ENCODE measurements around the gene GATA6.
A peak's percentile ranks its signal among the peaks of the same experiment; 100 is the strongest.

Gene GATA6

DNA sequence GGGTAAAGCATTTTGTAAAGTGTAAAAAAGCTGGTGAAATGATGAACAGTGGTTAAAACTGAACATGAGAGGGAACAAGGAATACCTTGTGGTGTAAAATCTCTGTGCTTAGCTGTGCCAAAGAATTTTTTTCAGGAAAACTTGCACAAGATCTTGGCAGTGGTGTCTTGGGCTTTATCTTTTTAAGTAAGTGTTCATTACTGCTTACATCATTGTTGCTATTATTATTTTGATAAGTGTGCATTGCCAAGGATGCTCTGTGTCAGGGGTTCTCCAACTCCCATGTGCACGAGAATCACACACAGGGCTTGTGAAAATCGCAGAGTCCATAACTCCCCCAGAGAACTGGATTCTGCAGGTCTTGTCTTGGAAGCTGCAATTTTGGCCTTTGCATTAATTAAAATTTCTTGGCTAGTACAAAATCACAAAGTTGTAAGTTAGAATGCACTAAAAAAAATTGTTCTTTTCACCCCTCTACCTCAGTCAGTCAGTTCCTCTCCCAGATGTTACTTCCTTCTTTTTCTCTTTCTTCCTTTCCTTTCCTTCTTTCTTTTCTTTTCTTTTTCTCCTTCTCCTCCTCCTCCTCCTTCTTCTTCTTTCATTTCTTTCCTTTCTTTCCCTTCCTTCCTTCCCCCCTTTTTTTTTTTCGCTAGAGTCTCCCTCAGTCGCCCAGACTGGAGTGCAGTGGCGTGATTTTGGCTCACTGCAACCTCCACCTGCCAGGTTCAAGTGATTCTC lies 37.8 kb downstream of the GATA6 start:
- Histone ChIP-seq H2BK5ac (ENCODE audit: low read depth, low read length, poor library complexity) (no peak overlapping the region), H3K4me1 (ENCODE audit: control insufficient read depth in 1 of 2, insufficient read depth in 2 of 2, low read length in 2 of 2) (no peaks in the 10 kb centered on the region), H3K4me2 (ENCODE audit: low read length) (no peak overlapping the region), H2AK5ac (ENCODE audit: low read length) (no peak overlapping the region), H3K9me3 (ENCODE audit: insufficient read depth, low read depth, low read length) (no peaks in the 10 kb centered on the region), H2BK12ac (ENCODE audit: low read length) (no peak overlapping the region), H4K12ac (ENCODE audit: low read depth, low read length) (no peak overlapping the region), H3K36me3 (ENCODE audit: control insufficient read depth in 1 of 2, insufficient read depth in 2 of 2, low read length in 2 of 2) (no peaks in the 10 kb centered on the region), H4K8ac (ENCODE audit: low read depth, low read length) (no peak overlapping the region), H2AFZ (ENCODE audit: insufficient read depth, low read length, poor library complexity) (no peak overlapping the region), H3K23ac (ENCODE audit: low read length) (no peak overlapping the region), H2BK120ac (ENCODE audit: insufficient read depth, low read length, poor library complexity) (no peak overlapping the region), H4K91ac (ENCODE audit: low read depth, low read length) (no peak overlapping the region), H3K79me2 (ENCODE audit: control insufficient read depth, insufficient read depth, low read length, poor library complexity) (no peaks in the 10 kb centered on the region), H3K27ac (ENCODE audit: low read depth, low read length) (no peak overlapping the region), H3K4ac (ENCODE audit: low read depth, low read length) (no peak overlapping the region), H3K9ac (ENCODE audit: low read length) (no peak overlapping the region), H3K27me3 (ENCODE audit: insufficient read depth, low read length) (no peaks in the 10 kb centered on the region), H3K14ac (ENCODE audit: low read length) (no peak overlapping the region), H3K18ac (ENCODE audit: low read length) (no peak overlapping the region), H3K4me3 (ENCODE audit: low read depth, low read length) (no peak overlapping the region), H3K79me1 (ENCODE audit: low read length) (no peaks in the 10 kb centered on the region)
- no peak for DNase-seq
- WGBS (ENCODE audit: extremely low coverage, insufficient coverage, insufficient read length) = no CpG with 5 or more reads among the region's 5 CpGs

GRCh38 chr18:22210311-22210754 lies 40.9 kb downstream of the GATA6 start:
- no peak overlapping the region for H3K18ac ChIP-seq (ENCODE audit: low read length)
- no peaks in the 10 kb centered on the region for H3K79me2 ChIP-seq (ENCODE audit: control insufficient read depth, insufficient read depth, low read length, poor library complexity)
- no peak overlapping the region for H4K8ac ChIP-seq (ENCODE audit: low read depth, low read length)
- H2AK5ac ChIP-seq (ENCODE audit: low read length) = no peak overlapping the region
- H4K91ac ChIP-seq (ENCODE audit: low read depth, low read length) = no peak overlapping the region
- H3K4ac ChIP-seq (ENCODE audit: low read depth, low read length) = no peak overlapping the region
- no peak overlapping the region for H3K27ac ChIP-seq (ENCODE audit: low read depth, low read length)
- no peaks in the 10 kb centered on the region for H3K4me1 ChIP-seq (ENCODE audit: control insufficient read depth in 1 of 2, insufficient read depth in 2 of 2, low read length in 2 of 2)
- H3K14ac ChIP-seq (ENCODE audit: low read length) = no peak overlapping the region
- no peak overlapping the region for H4K12ac ChIP-seq (ENCODE audit: low read depth, low read length)
- no peak for DNase-seq
- no peak overlapping the region for H2BK12ac ChIP-seq (ENCODE audit: low read length)
- H2BK5ac ChIP-seq (ENCODE audit: low read depth, low read length, poor library complexity) = no peak overlapping the region
- no peak overlapping the region for H3K4me2 ChIP-seq (ENCODE audit: low read length)
- no peaks in the 10 kb centered on the region for H3K9me3 ChIP-seq (ENCODE audit: insufficient read depth, low read depth, low read length)
- H3K79me1 ChIP-seq (ENCODE audit: low read length) = no peaks in the 10 kb centered on the region
- H2AFZ ChIP-seq (ENCODE audit: insufficient read depth, low read length, poor library complexity) = no peak overlapping the region
- no peaks in the 10 kb centered on the region for H3K36me3 ChIP-seq (ENCODE audit: control insufficient read depth in 1 of 2, insufficient read depth in 2 of 2, low read length in 2 of 2)
- H3K23ac ChIP-seq (ENCODE audit: low read length) = no peak overlapping the region
- H2BK120ac ChIP-seq (ENCODE audit: insufficient read depth, low read length, poor library complexity) = no peak overlapping the region
- no CpG with 5 or more reads among the region's 4 CpGs for WGBS (ENCODE audit: extremely low coverage, insufficient coverage, insufficient read length)
- no peak overlapping the region for H3K9ac ChIP-seq (ENCODE audit: low read length)
- H3K4me3 ChIP-seq (ENCODE audit: low read depth, low read length) = no peak overlapping the region
- H3K27me3 ChIP-seq (ENCODE audit: insufficient read depth, low read length) = no peaks in the 10 kb centered on the region

DNA sequence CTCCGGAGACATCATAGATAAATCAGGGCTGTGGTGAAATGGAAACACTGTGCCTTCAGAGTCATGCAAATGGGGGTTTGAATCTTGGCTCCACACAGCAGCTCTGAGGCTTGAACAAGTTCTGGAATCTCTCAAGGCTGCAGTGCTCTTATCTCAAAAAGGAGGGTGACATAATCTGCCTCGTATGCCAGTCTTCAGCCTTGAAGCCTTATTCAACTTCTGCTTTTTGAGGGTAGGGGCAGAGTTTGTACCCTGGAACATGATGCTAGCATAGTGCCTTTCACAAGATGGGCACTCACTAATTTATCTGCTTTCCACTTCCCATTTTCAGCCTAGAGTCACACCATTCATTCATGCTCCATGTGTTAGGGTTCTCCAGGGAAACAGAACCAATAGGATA lies 42.3 kb downstream of the GATA6 start:
- Histone ChIP-seq H3K14ac (ENCODE audit: low read length) (no peak overlapping the region), H2AK5ac (ENCODE audit: low read length) (no peak overlapping the region), H3K4me3 (ENCODE audit: low read depth, low read length) (no peak overlapping the region), H3K9me3 (ENCODE audit: insufficient read depth, low read depth, low read length) (no peaks in the 10 kb centered on the region), H2BK5ac (ENCODE audit: low read depth, low read length, poor library complexity) (no peak overlapping the region), H3K23ac (ENCODE audit: low read length) (no peak overlapping the region), H3K27ac (ENCODE audit: low read depth, low read length) (no peak overlapping the region), H3K4ac (ENCODE audit: low read depth, low read length) (no peak overlapping the region), H2BK120ac (ENCODE audit: insufficient read depth, low read length, poor library complexity) (no peak overlapping the region), H3K4me1 (ENCODE audit: control insufficient read depth in 1 of 2, insufficient read depth in 2 of 2, low read length in 2 of 2) (no peaks in the 10 kb centered on the region), H2AFZ (ENCODE audit: insufficient read depth, low read length, poor library complexity) (no peak overlapping the region), H3K27me3 (ENCODE audit: insufficient read depth, low read length) (no peaks in the 10 kb centered on the region), H3K36me3 (ENCODE audit: control insufficient read depth in 1 of 2, insufficient read depth in 2 of 2, low read length in 2 of 2) (no peaks in the 10 kb centered on the region), H3K4me2 (ENCODE audit: low read length) (no peak overlapping the region), H3K79me2 (ENCODE audit: control insufficient read depth, insufficient read depth, low read length, poor library complexity) (no peaks in the 10 kb centered on the region), H2BK12ac (ENCODE audit: low read length) (no peak overlapping the region), H3K9ac (ENCODE audit: low read length) (no peak overlapping the region), H3K18ac (ENCODE audit: low read length) (no peak overlapping the region), H4K12ac (ENCODE audit: low read depth, low read length) (no peak overlapping the region), H3K79me1 (ENCODE audit: low read length) (no peaks in the 10 kb centered on the region), H4K8ac (ENCODE audit: low read depth, low read length) (no peak overlapping the region), H4K91ac (ENCODE audit: low read depth, low read length) (no peak overlapping the region)
- no CpG with 5 or more reads among the region's 2 CpGs for WGBS (ENCODE audit: extremely low coverage, insufficient coverage, insufficient read length)
- DNase-seq = no peak

DNA sequence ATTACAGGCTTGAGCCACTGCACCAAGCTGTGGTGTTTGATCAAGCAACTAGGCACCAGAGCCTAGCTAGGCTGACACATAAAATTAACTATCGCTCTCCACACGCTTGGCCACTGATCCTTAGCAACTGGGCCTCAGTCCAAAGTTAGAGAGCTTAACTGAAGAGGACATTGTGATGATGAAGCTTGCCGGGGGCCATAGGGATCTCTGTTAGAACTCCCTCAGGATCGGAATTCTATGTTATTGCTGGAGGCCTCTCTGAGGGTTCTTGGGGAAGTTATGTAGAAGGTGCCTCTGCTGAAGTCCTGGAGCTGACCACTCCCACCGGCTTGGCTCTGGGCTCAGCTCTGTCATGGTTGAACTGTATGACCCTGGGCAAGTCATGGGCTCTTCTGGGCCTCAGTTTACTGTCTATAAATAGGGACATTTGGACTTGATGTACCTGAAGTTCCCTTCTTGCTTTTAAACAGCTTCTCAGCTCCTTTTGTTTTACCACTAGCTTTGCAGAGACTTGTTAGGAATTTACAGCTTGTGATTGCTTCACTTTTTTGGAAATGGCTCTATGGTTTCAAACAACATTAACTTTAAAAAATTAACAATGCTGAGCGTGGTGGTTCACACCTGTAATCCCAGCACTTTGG lies 44.1 kb downstream of the GATA6 start:
- Histone ChIP-seq H3K4me2 (ENCODE audit: low read length) (no peak overlapping the region), H3K36me3 (ENCODE audit: control insufficient read depth in 1 of 2, insufficient read depth in 2 of 2, low read length in 2 of 2) (no peaks in the 10 kb centered on the region), H3K9me3 (ENCODE audit: insufficient read depth, low read depth, low read length) (no peaks in the 10 kb centered on the region), H2BK5ac (ENCODE audit: low read depth, low read length, poor library complexity) (no peak overlapping the region), H3K27ac (ENCODE audit: low read depth, low read length) (no peak overlapping the region), H3K4ac (ENCODE audit: low read depth, low read length) (no peak overlapping the region), H2AK5ac (ENCODE audit: low read length) (no peak overlapping the region), H3K79me2 (ENCODE audit: control insufficient read depth, insufficient read depth, low read length, poor library complexity) (no peaks in the 10 kb centered on the region), H3K23ac (ENCODE audit: low read length) (no peak overlapping the region), H3K4me1 (ENCODE audit: control insufficient read depth in 1 of 2, insufficient read depth in 2 of 2, low read length in 2 of 2) (peaks cover 0 to 3% of the 10 kb centered on the region in 2 experiments), H3K18ac (ENCODE audit: low read length) (no peak overlapping the region), H3K9ac (ENCODE audit: low read length) (no peak overlapping the region), H3K27me3 (ENCODE audit: insufficient read depth, low read length) (no peaks in the 10 kb centered on the region), H2BK120ac (ENCODE audit: insufficient read depth, low read length, poor library complexity) (no peak overlapping the region), H3K79me1 (ENCODE audit: low read length) (peaks cover 2% of the 10 kb centered on the region), H2AFZ (ENCODE audit: insufficient read depth, low read length, poor library complexity) (no peak overlapping the region), H2BK12ac (ENCODE audit: low read length) (no peak overlapping the region), H4K8ac (ENCODE audit: low read depth, low read length) (no peak overlapping the region), H3K14ac (ENCODE audit: low read length) (no peak overlapping the region), H3K4me3 (ENCODE audit: low read depth, low read length) (no peak overlapping the region), H4K12ac (ENCODE audit: low read depth, low read length) (no peak overlapping the region), H4K91ac (ENCODE audit: low read depth, low read length) (no peak overlapping the region)
- no CpG with 5 or more reads among the region's 6 CpGs for WGBS (ENCODE audit: extremely low coverage, insufficient coverage, insufficient read length)
- DNase-seq = peak; percentile 77 to 83
